Suprapubic skin (tissue), 4 donors: ENCODE data around the gene NR1H4. TPM values are rescaled to one million over a fixed set of nuclear protein-coding genes. Genes with fewer than 3 reads are reported as not detected.

Experiments
- DNase-seq, 2 donors: peaks; one replicate each; pipeline ENCODE4 v3.0.0-alpha.2; 2019; ENCODE audit warnings: low spot score in 2 of 2
- H3K27ac ChIP-seq: fragments of 200-600 bp; sonication (generic); one replicate; pipeline ENCODE4 v1.5.1; 2019
- H3K27me3 ChIP-seq: fragments of 200-600 bp; sonication (generic); one replicate; pipeline ENCODE4 v1.5.1; 2019
- H3K36me3 ChIP-seq: fragments of 200-600 bp; sonication (generic); one replicate; pipeline ENCODE4 v1.5.1; 2019
- H3K4me1 ChIP-seq: fragments of 200-600 bp; sonication (generic); one replicate; pipeline ENCODE4 v1.5.1; 2019
- H3K4me3 ChIP-seq: fragments of 200-600 bp; sonication (generic); one replicate; pipeline ENCODE4 v1.5.1; 2019; ENCODE audit warnings: mild to moderate bottlenecking
- H3K9me3 ChIP-seq: fragments of 200-600 bp; sonication (generic); one replicate; pipeline ENCODE4 v1.5.1; 2019
- CTCF ChIP-seq, 2 donors: fragments of 200-600 bp in 1 of 2; fragments of 450-650 bp in 1 of 2; sonication (generic) in 1 of 2; IDR thresholded peaks; one replicate each; pipeline ENCODE4 v1.5.1; 2016 to 2019; ENCODE audit warnings: antibody characterized with exemption in 2 of 2, mild to moderate bottlenecking in 1 of 2, moderate library complexity in 1 of 2
- EP300 ChIP-seq: sonication (generic); formaldehyde crosslinking; IDR thresholded peaks from one replicate; pipeline ENCODE4 v1.6.1; 2017; ENCODE audit warnings: antibody characterized with exemption
- POLR2A ChIP-seq, 2 donors: fragments of 450-650 bp; IDR thresholded peaks; one replicate each; pipeline ENCODE4 v1.6.1; 2017; ENCODE audit warnings: antibody characterized with exemption in 2 of 2, mild to moderate bottlenecking in 2 of 2, moderate library complexity in 2 of 2
- POLR2AphosphoS5 ChIP-seq, 3 donors: sonication (generic); formaldehyde crosslinking; IDR thresholded peaks; one replicate each; pipeline ENCODE4 v1.6.1; 2017; ENCODE audit warnings: antibody characterized with exemption in 3 of 3
- WGBS: methylation state at CpG from one replicate; pipeline ENCODE4 v1.1.5; 2018; 5-methylcytosine and 5-hydroxymethylcytosine counted together
- total RNA-seq, 4 donors: library from RNA; depleted of rRNA; stranded (reverse); fragments of >200 nt; gene quantifications; one replicate each; pipeline ENCODE4 v1.1.0, GENCODE V29; 2016

NR1H4 gene
- total RNA-seq, 4 donors from 2014 or later, result not detected

DNA sequence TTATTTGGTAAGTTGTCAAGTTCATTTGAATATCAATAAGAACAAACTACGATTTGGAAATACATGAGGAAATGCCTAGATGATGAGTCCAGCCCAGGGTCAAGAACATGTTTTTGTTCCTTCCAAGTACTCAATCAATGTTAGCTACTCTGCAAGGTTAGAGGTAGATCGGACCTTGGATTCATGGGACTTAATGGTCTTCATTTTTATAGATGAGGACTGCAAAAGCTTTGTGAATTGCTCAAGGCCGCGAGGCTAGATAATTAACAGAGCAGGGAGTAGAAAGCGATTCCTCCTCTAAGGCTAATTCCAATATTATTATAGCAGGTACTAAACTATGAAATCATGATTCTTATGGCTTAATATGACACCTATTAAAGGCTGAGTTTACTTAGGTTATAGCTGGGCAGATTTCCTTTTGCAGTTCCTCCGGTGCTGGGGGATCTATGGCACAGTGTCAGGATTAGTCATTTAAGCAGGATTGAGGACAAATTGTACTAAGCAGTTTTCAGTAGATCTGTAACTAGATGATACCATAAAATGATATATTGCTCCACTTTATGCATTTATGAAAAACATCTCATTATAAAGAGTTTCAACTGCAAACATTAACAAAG, 19.8 kb downstream of the NR1H4 start:
- no peak for DNase-seq
- no peak overlapping the region for H3K27ac ChIP-seq
- TF ChIP-seq POLR2A (IDR thresholded peaks at IDR 0.05) (no peak), POLR2AphosphoS5 (IDR thresholded peaks at IDR 0.05) (no peak), EP300 (no peak), CTCF (IDR thresholded peaks at IDR 0.05) (no peak)
- H3K27me3 ChIP-seq, result no peaks in the 10 kb centered on the region
- no peak overlapping the region for H3K4me3 ChIP-seq
- H3K9me3 ChIP-seq, result no peaks in the 10 kb centered on the region
- H3K4me1 ChIP-seq, result no peaks in the 10 kb centered on the region
- no peaks in the 10 kb centered on the region for H3K36me3 ChIP-seq
- 78% methylated on average over 6 of the region's 6 CpGs for WGBS

DNA sequence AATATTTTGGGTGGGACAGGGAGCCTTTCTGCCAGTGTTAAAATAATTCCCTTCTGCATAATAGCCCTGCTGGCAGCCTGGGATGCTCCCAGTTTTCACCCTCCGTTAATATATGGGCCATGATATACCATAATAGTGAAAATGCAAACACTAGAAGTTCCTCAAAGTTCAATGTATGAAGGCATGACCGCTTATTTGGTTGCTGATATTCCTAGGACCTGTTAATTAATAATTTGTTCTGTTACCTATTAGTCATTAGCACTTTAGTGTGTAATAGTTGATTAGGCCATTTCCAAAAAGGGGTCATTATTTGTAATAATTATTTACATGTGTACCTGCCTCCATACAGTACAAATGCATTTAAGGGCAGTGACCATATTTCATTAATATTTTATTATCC, 20.4 kb downstream of the NR1H4 start:
- Histone ChIP-seq H3K27me3 (no peaks in the 10 kb centered on the region), H3K9me3 (no peaks in the 10 kb centered on the region), H3K4me3 (no peak overlapping the region), H3K4me1 (no peaks in the 10 kb centered on the region), H3K27ac (no peak overlapping the region), H3K36me3 (no peaks in the 10 kb centered on the region)
- no peak for TF ChIP-seq POLR2AphosphoS5 (IDR thresholded peaks at IDR 0.05)
- TF ChIP-seq CTCF (IDR thresholded peaks at IDR 0.05), result no peak
- TF ChIP-seq POLR2A (IDR thresholded peaks at IDR 0.05), result no peak
- TF ChIP-seq EP300, result no peak
- WGBS, result 93% methylated on average over 2 of the region's 2 CpGs
- DNase-seq, result no peak

DNA sequence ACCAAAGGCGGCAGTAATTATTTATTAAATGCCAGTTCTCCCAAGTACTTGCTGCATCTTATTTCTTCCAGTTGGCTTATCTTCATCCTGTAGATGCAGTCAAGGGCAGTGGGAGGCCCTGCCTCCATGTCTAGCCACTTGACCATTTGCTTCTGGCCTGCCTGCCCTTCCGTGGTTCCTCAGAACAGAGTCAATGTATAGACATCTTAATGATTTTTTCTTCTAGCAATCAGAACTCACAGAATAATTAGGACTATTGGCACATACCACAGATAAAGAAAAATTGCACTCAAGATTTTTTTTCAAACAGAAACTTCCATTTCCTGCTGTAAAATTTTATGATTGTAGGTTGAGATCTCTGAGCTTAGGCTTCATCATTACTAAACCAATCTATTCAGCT, 20.9 kb downstream of the NR1H4 start:
- no peaks in the 10 kb centered on the region for H3K4me1 ChIP-seq
- WGBS, result 97% methylated on average over 2 of the region's 2 CpGs
- TF ChIP-seq POLR2A (IDR thresholded peaks at IDR 0.05), result no peak
- no peak for TF ChIP-seq POLR2AphosphoS5 (IDR thresholded peaks at IDR 0.05)
- no peak overlapping the region for H3K27ac ChIP-seq
- no peaks in the 10 kb centered on the region for H3K27me3 ChIP-seq
- DNase-seq, result no peak
- H3K36me3 ChIP-seq, result no peaks in the 10 kb centered on the region
- H3K9me3 ChIP-seq, result no peaks in the 10 kb centered on the region
- H3K4me3 ChIP-seq, result no peak overlapping the region

GRCh38 chr12:100497105-100497795, 23.6 kb downstream of the NR1H4 start:
- no peak for DNase-seq
- Histone ChIP-seq H3K27me3 (no peaks in the 10 kb centered on the region), H3K9me3 (no peaks in the 10 kb centered on the region), H3K36me3 (no peaks in the 10 kb centered on the region), H3K4me1 (no peaks in the 10 kb centered on the region), H3K4me3 (no peak overlapping the region), H3K27ac (no peak overlapping the region)
- 80% methylated on average over 15 of the region's 15 CpGs for WGBS
- no peak for TF ChIP-seq EP300
- no peak for TF ChIP-seq POLR2AphosphoS5 (IDR thresholded peaks at IDR 0.05)
- TF ChIP-seq POLR2A (IDR thresholded peaks at IDR 0.05), result no peak
- no peak for TF ChIP-seq CTCF (IDR thresholded peaks at IDR 0.05)

DNA sequence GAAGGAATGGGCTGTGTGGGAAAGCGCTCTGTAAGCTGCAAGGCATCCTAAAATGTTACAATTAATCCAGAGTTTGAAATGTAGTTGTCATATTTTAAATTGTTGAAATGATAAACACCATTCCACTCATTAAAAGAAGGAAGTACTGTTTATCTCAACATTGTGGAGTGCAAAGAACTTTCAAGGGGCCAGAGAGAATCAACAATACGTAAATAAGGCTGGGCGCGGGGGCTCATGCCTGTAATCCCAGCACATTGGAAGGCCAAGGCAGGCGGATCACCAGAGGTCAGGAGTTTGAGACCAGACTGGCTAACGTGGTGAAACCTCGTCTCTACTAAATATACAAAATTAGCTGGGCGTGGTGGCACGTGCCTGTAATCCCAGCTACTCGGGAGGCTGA, 24.5 kb downstream of the NR1H4 start:
- Histone ChIP-seq H3K36me3 (no peaks in the 10 kb centered on the region), H3K9me3 (no peaks in the 10 kb centered on the region), H3K27ac (no peak overlapping the region), H3K27me3 (no peaks in the 10 kb centered on the region), H3K4me3 (no peak overlapping the region), H3K4me1 (no peaks in the 10 kb centered on the region)
- DNase-seq, result no peak
- TF ChIP-seq EP300 (no peak), POLR2A (IDR thresholded peaks at IDR 0.05) (no peak), CTCF (IDR thresholded peaks at IDR 0.05) (no peak), POLR2AphosphoS5 (IDR thresholded peaks at IDR 0.05) (no peak)
- 90% methylated on average over 10 of the region's 10 CpGs for WGBS
